Measurements from ENCODE around the gene UGT3A2.
"Not testable (repeated sequence)": the region's sequence is repeated elsewhere in the genome, so short reads cannot be mapped to it uniquely, and the experiment has no call there.

The UGT3A2 gene

GRCh38 chr5:36054647-36055046, 12.0 kb downstream of the UGT3A2 start:
- DNase-seq (ENCODE audit: low read depth): no peak

GRCh38 chr5:36052538-36052937, 14.1 kb downstream of the UGT3A2 start:
- DNase-seq (ENCODE audit: low read depth): no peak

GRCh38 chr5:36049949-36050348, 16.7 kb downstream of the UGT3A2 start:
- no peak for DNase-seq (ENCODE audit: low read depth)

GRCh38 chr5:36047384-36048160, 19.1 kb downstream of the UGT3A2 start:
- no peak for DNase-seq (ENCODE audit: low read depth)

- no peak for DNase-seq (ENCODE audit: low read depth)
These were observed 20.8 kb downstream of the UGT3A2 start for GRCh38 chr5:36045895-36046294.

GRCh38 chr5:36041537-36041845, 25.2 kb downstream of the UGT3A2 start:
- no peak for DNase-seq (ENCODE audit: low read depth)

GRCh38 chr5:36040651-36041536, 25.8 kb downstream of the UGT3A2 start:
- DNase-seq (ENCODE audit: low read depth): no peak

- DNase-seq (ENCODE audit: low read depth): no peak
These were observed 31.0 kb downstream of the UGT3A2 start for GRCh38 chr5:36035696-36036095.

GRCh38 chr5:36034536-36035134, 32.0 kb downstream of the UGT3A2 start:
- DNase-seq (ENCODE audit: low read depth): not testable (repeated sequence)

GRCh38 chr5:36033486-36033885, 33.2 kb downstream of the UGT3A2 start:
- no peak for DNase-seq (ENCODE audit: low read depth)

- no peak for DNase-seq (ENCODE audit: low read depth)
These were observed 33.6 kb downstream of the UGT3A2 start for GRCh38 chr5:36033047-36033446.

GRCh38 chr5:36031223-36031622, 35.5 kb downstream of the UGT3A2 start:
- DNase-seq (ENCODE audit: low read depth): no peak

- no peak for DNase-seq (ENCODE audit: low read depth)
These were observed 36.8 kb downstream of the UGT3A2 start for GRCh38 chr5:36029914-36030313.

- no peak for DNase-seq (ENCODE audit: low read depth)
These were observed 37.7 kb downstream of the UGT3A2 start for GRCh38 chr5:36028816-36029465.

- no peak for DNase-seq (ENCODE audit: low read depth)
These were observed 39.0 kb downstream of the UGT3A2 start for GRCh38 chr5:36027711-36028110.

GRCh38 chr5:36026706-36027465, 39.8 kb downstream of the UGT3A2 start:
- DNase-seq (ENCODE audit: low read depth): no peak

- not testable (repeated sequence) for DNase-seq (ENCODE audit: low read depth)
These were observed 44.4 kb downstream of the UGT3A2 start for GRCh38 chr5:36022246-36022645.

- not testable (repeated sequence) for DNase-seq (ENCODE audit: low read depth)
These were observed 47.1 kb downstream of the UGT3A2 start for GRCh38 chr5:36019584-36019983.

- no peak for DNase-seq (ENCODE audit: low read depth)
These were observed 49.1 kb downstream of the UGT3A2 start for GRCh38 chr5:36017622-36018021.

GRCh38 chr5:36017004-36017403, 49.7 kb downstream of the UGT3A2 start:
- no peak for DNase-seq (ENCODE audit: low read depth)

- DNase-seq (ENCODE audit: low read depth): no peak
These were observed 53.5 kb downstream of the UGT3A2 start for GRCh38 chr5:36013182-36013581.

GRCh38 chr5:36009698-36010097, 57.0 kb downstream of the UGT3A2 start:
- DNase-seq (ENCODE audit: low read depth): no peak

Data from HS-27A (cell line).